ENCODE data around the gene PANK2. TPM values are rescaled to one million over a fixed set of nuclear protein-coding genes. Genes with fewer than 3 reads are reported as not detected.
"Not testable (repeated sequence)": the region's sequence is repeated elsewhere in the genome, so short reads cannot be mapped to it uniquely, and the experiment has no call there.

The PANK2 gene
- total RNA-seq, 4 donors from 2014 or later, result 17.9 to 53.6 (median 43.2) TPM

DNA sequence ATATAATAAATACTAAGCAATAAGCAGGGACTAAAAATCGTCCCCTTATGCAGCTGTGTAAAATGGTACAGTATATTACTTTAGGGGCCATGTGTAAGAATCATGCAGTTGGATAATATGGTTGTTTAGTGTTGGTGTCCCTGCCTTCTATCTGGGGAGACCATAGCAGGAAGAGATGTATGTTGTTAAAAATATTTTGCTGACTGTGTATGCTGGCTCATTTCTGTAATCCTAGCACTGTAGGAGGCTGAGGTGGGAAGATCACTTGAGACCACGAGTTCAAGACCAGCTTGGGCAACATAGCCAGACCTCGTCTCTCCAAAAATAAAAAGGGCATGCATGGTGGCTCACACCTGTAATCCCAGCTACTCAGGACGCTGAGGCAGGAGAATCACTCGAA lies 5.6 kb downstream of the PANK2 start:
- H3K9me3 ChIP-seq, result no peaks in the 10 kb centered on the region
- no peaks in the 10 kb centered on the region for H3K36me3 ChIP-seq
- TF ChIP-seq, protein P1, sequence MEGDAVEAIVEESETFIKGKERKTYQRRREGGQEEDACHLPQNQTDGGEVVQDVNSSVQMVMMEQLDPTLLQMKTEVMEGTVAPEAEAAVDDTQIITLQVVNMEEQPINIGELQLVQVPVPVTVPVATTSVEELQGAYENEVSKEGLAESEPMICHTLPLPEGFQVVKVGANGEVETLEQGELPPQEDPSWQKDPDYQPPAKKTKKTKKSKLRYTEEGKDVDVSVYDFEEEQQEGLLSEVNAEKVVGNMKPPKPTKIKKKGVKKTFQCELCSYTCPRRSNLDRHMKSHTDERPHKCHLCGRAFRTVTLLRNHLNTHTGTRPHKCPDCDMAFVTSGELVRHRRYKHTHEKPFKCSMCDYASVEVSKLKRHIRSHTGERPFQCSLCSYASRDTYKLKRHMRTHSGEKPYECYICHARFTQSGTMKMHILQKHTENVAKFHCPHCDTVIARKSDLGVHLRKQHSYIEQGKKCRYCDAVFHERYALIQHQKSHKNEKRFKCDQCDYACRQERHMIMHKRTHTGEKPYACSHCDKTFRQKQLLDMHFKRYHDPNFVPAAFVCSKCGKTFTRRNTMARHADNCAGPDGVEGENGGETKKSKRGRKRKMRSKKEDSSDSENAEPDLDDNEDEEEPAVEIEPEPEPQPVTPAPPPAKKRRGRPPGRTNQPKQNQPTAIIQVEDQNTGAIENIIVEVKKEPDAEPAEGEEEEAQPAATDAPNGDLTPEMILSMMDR (IDR thresholded peaks at IDR 0.05), result no peak
- no peak for TF ChIP-seq POLR2A (IDR thresholded peaks at IDR 0.05)
- H3K4me3 ChIP-seq, result no peak overlapping the region
- H3K4me1 ChIP-seq, result peaks cover 0 to 63% (median 12%) of the 10 kb centered on the region in 4 donors
- H3K27ac ChIP-seq, result no peak overlapping the region
- H3K27me3 ChIP-seq, result no peaks in the 10 kb centered on the region
- DNase-seq, result peak in 1 of 3 donors; percentile 8

- Histone ChIP-seq H3K27ac (no peak overlapping the region), H3K4me3 (no peak overlapping the region), H3K4me1 (peaks cover 0 to 57% (median 11%) of the 10 kb centered on the region in 4 donors), H3K9me3 (no peaks in the 10 kb centered on the region), H3K36me3 (no peaks in the 10 kb centered on the region), H3K27me3 (no peaks in the 10 kb centered on the region)
- DNase-seq, result peak in 1 of 3 donors; percentile 19
- TF ChIP-seq, protein P1 (IDR thresholded peaks at IDR 0.05), result no peak
- no peak for TF ChIP-seq POLR2A (IDR thresholded peaks at IDR 0.05)
These were observed 7.1 kb downstream of the PANK2 start for GRCh38 chr20:3896302-3896701.

DNA sequence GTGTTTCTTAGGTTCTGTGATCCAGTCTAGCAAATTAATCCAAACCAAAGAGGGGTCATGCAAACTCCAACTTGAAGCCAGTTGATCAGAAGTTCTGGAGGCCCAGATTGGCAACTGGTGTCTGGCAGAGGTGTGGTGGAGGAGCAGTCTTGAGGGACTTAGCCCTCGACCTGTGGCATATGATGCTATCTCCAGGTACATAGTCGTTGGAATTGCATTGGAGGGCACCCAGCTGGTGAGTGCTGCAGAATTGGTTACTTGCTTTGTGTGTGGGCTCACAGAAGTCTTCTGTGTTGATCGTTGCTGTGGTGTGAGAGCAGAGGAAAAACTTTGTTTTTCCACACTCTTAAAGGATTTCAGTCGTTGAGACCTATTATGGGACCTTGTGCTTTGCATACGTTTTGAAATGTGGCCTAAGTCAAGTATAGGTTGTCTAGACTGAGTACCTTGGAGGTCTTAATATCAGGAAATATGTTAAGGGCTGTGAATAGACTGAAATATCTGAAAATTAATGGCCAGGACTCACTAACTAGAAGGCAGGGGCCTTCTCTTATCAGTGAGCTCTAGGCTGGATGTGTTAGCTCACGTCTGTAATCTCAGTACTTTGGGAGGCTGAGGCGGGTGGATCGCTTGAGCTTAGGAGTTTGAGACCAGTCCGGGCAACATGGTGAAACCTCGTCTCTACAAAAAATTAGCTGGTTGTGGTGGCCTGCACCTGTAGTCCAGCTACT lies 7.8 kb downstream of the PANK2 start:
- Histone ChIP-seq H3K4me1 (peaks cover 0 to 50% (median 11%) of the 10 kb centered on the region in 4 donors), H3K27me3 (no peaks in the 10 kb centered on the region), H3K27ac (no peak overlapping the region), H3K36me3 (no peaks in the 10 kb centered on the region), H3K9me3 (no peaks in the 10 kb centered on the region), H3K4me3 (no peak overlapping the region)
- TF ChIP-seq, protein P1 (IDR thresholded peaks at IDR 0.05), result no peak
- TF ChIP-seq POLR2A (IDR thresholded peaks at IDR 0.05), result no peak
- peak in 1 of 3 donors; percentile 37 for DNase-seq

- not testable (repeated sequence) for H3K36me3 ChIP-seq, DNase-seq, H3K27ac ChIP-seq, H3K9me3 ChIP-seq, H3K4me3 ChIP-seq, H3K27me3 ChIP-seq
- peaks cover 0 to 38% (median 11%) of the 10 kb centered on the region in 4 donors for H3K4me1 ChIP-seq
These were observed 9.0 kb downstream of the PANK2 start for GRCh38 chr20:3898181-3898580.

- no peaks in the 10 kb centered on the region for H3K9me3 ChIP-seq
- H3K36me3 ChIP-seq, result no peaks in the 10 kb centered on the region
- H3K4me1 ChIP-seq, result peaks cover 0 to 36% (median 11%) of the 10 kb centered on the region in 4 donors
- TF ChIP-seq, protein P1 (IDR thresholded peaks at IDR 0.05), result no peak
- no peak for TF ChIP-seq POLR2A (IDR thresholded peaks at IDR 0.05)
- no peak overlapping the region for H3K27ac ChIP-seq
- DNase-seq, result no peak
- H3K27me3 ChIP-seq, result no peaks in the 10 kb centered on the region
- no peak overlapping the region for H3K4me3 ChIP-seq
These were observed 9.5 kb downstream of the PANK2 start for GRCh38 chr20:3898639-3899038.

- TF ChIP-seq POLR2A (IDR thresholded peaks at IDR 0.05), result no peak
- TF ChIP-seq, protein P1 (IDR thresholded peaks at IDR 0.05), result no peak
- Histone ChIP-seq H3K36me3 (no peaks in the 10 kb centered on the region), H3K27ac (no peak overlapping the region), H3K27me3 (no peaks in the 10 kb centered on the region), H3K9me3 (no peaks in the 10 kb centered on the region), H3K4me3 (no peak overlapping the region), H3K4me1 (peaks cover 0 to 39% (median 9%) of the 10 kb centered on the region in 4 donors)
- DNase-seq, result no peak
These were observed 11.0 kb downstream of the PANK2 start for GRCh38 chr20:3900187-3900604.

Measured in Peyer's patch (tissue), 4 donors.